OCI-LY7 (cell line): ENCODE results near the gene CDH16.

Source experiments
- CTCF ChIP-seq: fragments of 200-600 bp; sonication (generic); conservative IDR thresholded peaks from 2 replicates; pipeline ENCODE4 v1.5.1; 2014; ENCODE audit warnings: mild to moderate bottlenecking, antibody characterized with exemption, low read length, moderate library complexity, mixed read lengths
- EZH2phosphoT487 ChIP-seq: fragments of 200-600 bp; sonication (generic); IDR thresholded peaks from 2 replicates; pipeline ENCODE4 v1.6.1; 2018; ENCODE audit warnings: low read depth, borderline replicate concordance, mild to moderate bottlenecking, mixed run types, antibody characterized with exemption, low read length, moderate library complexity, mixed read lengths

GRCh38 chr16:66889622-66890021 lies 29.1 kb downstream of the CDH16 start:
- no peak for TF ChIP-seq EZH2phosphoT487
- no peak for TF ChIP-seq CTCF
